T-helper 1 cell treated with Interleukin-12 subunit alpha and Interleukin-12 subunit beta and Interleukin-4 antibody, amounts not matched to agents 30 ng/mL and 1 ng/mL, for 36 hours (primary cell): ENCODE results near the gene TENM4. TPM values are rescaled to one million over a fixed set of nuclear protein-coding genes. Genes with fewer than 3 reads are reported as not detected.

ENCODE experiments used
- intact Hi-C: fragments of 100-400 bp; cut with micrococcal nuclease; formaldehyde crosslinking; loops from one replicate; pipeline ENCODE4 v1.15.1; 2024
- total RNA-seq: library from RNA; stranded (reverse); gene quantifications from 2 replicates; pipeline ENCODE4 v1.2.3, GENCODE V29; 2022

TENM4 gene
- total RNA-seq, 1 donor from 2014 or later = not detected

DNA sequence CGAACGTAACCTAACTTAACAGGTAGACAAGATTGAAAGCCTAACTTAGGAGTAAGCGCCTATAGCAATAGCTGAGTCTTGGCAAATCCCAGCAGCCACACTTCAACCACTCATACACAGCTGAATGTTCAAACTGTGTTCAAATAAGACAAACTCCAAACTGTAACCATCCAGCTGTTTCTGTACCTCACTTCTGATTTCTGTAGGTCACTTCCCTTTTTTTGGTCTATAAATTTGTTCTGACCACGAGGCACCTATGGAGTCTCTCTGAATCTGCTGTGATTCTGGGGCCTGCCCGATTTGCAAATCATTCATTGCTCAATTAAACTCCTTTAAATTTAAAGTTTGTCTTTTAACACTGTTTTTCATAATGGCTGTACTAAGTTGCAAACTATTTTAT lies 8.2 kb upstream of the TENM4 start:
- intact Hi-C loops = no loop called here

DNA sequence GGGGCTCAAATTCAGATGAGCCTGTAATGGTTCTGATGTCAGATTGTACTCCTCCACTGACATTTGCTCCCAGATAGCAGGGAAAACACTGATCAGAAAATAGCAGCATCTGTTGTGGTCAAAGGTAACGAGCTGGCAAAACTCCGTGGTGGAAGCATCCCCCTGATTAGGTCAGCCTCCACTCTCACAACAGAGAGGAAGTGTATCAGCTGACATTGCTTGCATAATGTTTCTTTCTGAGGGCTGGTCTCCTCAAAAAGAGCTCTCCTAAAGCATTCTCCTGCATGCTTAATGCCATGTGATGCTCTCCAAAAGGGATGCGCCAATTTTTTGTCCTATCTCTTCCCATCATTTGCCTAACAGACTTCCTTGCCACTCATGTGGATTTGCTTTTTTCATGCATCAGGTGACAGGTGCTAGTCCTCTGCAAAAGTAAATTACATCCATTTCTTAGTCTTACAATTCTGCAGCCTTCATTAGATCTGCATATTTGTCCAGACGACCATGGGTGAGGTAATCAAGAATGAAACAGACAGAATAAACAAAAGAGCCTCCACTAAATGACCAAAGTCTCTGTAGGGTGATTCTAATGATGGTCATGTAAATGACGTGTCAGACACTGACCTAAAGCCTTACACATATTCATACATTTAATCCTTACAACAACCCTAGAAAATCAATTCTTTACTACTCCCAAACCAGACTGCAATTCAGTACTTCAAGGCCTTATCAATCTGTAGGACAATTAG lies 6.4 kb upstream of the TENM4 start:
- intact Hi-C loops = no loop called here

DNA sequence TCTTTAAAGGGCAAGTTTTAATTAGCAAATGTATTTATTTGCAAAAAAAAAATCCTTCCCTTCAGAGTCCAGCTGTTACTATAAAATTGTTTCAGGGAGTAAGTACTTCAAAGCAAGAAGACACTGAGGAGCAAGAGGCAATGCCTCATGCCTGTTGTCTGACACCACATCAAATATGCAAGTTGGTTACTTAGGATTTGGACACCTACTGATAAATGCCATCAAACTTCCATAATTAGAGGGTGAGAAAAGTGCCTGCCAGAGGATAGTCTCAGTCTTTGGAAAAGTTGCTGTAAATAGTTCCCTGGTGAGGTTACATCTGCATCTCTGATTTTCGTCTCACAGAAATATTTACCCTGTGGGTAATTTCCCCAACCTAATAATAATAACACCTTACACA lies 4.1 kb upstream of the TENM4 start:
- intact Hi-C loops = no loop called here

DNA sequence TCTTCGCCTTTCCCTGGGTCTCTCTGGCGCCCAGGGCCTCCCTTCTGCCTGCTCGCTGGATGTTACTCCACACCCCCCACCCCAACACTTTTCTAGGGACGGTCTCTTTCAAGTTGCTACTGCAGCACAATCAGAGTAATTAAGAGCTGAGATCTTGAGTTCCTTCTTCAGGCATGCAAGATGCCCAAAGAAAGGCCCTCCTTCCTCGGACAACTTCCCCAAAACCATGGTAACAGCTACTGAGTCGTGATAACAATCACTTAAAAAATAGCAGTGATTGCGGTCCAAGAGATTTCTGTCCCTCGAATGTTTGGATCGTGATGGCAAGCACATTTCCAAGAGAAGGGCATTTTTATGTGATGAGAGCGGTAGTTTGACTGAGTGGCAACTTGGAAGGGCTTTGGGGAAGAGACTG lies 638 bp upstream of the TENM4 start:
- intact Hi-C loops = no loop called here

DNA sequence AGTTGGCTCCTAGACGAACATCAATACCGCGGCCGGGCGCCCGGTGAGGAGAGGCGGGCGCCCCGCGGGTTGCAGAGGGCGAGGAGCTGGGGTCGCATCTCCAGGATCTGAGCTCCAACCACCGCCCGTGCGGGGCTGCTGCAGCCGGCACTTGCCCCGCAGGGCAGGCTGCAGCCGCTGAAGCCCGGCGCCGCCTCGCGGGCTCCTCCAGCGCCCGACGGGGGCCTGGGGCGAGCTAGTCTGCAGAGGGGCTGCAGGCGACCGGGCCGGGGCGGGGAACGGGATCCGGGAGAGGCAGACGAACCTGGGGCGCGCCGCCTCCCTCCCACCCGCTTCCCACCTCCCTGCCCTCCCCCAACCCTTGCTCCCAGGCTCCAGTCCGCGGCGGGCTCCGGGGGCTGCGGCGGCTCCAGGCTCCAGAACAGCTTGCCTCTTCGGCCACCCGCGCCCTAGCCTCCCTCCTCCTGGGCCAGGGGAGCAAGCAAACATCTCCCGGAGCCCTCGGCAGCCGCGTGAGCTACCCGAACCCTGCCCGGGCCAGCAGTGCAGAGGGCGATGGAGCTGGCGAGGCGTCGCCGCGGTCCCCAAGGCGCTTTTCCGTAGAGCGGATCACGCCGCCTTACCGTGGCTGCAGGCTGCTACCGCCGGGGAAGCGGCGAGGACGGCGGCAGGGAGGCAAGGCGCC lies 802 bp downstream of the TENM4 start:
- intact Hi-C loops = no loop called here

DNA sequence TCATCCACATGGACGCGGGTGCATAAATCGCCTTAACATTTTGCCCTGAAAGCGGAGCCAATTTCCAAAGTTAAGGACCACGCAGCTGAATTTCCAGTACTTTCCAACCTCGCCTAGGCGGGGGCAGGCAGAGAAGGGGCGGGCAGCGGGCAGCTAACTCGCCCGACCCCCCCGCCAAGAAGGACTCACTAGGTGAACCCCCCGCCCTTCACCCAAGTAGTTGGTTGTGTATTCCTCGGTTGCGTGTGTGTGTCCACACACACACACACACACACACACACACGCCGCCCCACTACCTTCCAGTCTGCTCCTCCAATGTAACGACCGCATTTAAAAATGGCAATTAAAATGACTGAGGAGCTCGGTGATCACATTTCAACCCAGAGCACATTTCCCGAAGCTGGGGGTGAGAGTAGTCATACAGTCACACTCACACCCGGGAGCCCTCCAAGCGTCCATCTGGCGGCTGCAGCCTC lies 1.4 kb downstream of the TENM4 start:
- intact Hi-C loops = no loop called here

DNA sequence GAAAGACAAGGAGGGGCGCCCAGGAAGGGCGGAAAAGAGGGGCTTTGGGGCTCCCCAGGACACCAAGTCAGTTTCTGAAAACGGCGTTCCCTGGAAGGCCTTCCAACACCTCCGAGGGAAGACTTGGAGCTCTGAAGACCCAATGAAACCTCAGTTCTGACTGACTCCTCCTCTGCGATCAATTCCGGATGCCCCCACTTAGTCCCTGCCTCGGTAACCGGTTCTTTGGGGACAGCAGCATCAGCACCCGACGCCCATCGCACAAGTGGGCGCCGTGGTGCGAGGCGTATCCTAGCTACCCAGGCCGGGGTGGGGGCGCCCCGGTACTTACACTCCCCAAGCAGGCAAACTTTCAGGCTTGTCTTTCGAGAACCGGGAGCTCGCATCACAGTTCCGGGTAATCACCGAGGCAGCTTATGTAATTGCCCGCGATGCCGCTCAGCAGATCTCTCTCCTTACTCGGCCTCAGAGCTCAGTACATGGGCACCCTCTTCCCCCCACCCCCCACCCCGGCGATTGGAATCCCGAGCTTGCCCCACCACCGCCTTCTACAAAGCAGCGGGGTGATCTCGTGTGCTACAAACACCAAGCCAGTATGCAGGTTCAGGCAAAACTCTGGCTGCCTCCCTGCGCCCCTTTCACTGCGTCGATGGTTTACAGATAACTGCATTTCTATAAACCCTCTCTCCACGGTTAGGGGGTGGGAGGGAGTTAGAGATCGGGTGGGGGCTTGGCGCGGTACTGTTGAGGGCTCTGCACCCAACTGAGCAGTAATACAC lies 2.0 kb downstream of the TENM4 start:
- intact Hi-C loops = no loop called here

DNA sequence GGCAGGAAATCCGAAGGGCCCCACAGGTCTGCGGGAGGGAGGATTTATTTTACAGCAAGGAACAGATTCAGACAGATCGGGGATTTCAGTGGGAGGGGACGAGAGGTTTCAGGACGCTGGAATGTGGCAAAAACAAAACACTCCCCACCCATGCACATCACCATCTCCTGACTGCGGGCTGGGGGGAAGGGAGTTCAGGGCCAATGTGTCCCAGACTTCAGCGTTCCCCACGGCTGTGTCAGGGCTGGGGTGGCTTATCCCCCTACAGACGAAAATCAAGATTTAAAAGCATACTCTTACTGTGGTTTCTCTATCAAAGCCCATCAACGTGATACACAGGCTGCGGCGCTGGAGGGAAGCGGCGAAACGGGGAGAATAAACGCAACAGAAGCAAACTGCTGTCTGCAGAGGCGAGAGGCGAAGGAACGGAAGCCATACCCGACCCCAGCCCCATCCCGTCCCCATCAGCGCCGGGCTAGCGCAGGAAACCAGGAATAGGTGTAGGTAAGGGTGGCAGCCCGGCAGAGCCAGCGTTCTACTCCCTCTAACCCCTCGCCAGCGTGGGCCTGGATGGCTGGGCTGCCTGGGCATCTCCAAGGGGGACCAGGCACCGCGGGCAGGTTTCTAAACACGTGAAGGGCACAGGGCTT lies 2.7 kb downstream of the TENM4 start:
- intact Hi-C loops = no loop called here

DNA sequence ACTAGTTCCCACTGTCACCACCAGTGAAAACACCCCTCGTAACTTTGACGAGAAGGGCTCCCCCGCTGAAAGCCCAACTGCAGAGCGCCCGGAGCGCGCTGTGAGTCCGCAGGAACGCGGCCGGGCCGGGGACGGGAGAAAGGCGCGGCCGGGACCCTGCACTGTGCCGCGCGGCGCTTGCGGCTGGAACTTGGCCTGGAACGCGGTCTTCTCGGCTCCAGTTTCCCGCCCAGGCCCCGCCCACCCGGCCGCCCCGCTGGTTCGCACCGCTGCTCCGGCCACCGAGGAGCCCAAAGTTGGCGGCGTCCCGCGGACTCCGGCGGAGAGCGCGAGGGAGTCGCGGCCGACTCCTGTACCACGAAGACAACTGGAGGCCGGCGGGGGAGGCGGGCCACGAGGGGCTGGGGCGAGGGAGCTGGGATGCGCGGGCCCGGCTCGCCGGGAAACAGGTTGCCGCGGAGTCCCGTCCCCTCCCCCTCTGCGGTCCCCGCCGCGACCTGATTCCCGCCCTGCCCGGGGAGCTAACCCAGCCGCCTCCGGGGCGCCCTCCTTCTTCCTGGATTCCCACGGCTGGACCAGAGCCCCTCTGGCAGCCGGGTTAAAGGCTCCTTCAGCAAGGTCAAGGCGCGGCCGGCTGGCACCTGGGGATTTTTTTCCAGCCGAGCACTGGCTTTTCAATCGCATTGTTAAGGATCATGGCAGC lies 3.4 kb downstream of the TENM4 start:
- intact Hi-C loops = no loop called here

DNA sequence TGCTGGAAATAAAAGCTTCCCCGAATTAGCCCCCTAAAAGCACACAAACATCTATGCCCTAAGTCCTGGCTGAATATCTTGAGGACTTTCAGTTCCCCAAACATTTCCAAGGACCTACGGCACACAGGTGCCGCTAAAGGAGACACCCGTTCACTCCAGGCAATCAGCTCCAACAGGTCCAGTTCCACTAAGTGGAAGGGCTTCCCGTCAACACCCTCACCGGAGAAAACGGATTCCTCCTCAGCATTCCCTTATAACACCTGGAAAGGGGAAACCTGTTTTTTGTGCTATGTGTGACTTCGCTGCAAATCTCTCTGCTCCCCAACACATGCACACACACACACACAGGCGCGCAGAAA lies 3.9 kb downstream of the TENM4 start:
- intact Hi-C loops = no loop called here

DNA sequence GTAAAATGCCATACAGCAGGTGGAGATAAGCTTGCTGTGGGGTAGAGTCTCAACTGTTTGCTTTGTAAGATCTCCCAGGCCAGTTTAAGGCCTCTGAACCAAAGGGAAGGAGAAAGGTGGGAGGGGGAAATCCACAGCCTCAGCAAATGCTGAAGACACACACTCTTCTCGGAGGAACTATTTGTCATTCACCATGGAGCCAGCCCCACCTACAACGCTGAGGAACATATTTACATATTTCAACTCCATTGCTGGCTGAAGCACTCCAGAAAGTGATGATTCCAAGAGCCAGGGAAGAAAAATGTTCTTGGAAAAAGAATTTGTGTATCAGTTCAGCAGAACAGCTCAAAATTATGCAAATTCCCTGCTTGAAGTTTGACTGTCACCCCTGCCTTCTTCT lies 6.5 kb downstream of the TENM4 start:
- intact Hi-C loops = no loop called here

DNA sequence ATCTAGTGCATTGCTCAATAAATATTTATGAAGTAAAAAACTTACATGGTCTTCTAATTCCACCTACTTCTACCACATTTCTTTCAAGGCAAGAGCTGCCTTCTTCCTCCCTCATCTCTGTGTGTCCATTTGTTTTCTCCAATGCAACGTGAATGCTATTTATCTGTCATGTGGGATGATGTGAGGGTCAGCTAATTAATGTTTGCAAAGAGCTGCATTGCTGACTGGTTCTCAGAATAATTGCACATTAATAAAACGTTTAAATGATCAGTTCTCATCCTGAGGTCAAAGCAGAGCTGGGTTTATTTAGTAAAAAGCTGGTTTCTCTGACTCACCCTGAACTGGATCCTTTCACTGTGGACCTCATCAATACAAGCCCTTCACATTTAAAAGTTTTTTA lies 8.7 kb downstream of the TENM4 start:
- intact Hi-C loops = no loop called here

DNA sequence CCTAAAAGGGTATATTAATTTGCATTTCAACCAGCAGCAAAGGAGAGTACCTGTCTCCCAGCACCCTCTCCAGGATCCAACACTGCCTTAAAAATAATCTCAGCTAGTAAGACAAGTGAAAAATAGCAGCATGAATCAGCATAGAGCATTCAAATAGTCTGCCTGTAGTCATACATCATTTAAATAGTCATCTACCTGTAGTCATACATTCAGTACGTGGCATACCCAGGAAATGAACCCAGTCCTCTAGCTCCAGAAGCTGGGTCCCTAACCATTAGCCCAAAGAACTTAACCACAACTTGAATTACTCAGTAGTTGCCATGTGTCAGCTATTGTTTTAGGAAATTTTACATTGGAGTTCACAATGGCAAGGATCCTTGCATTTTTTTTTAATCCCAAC lies 9.3 kb downstream of the TENM4 start:
- intact Hi-C loops = no loop called here

DNA sequence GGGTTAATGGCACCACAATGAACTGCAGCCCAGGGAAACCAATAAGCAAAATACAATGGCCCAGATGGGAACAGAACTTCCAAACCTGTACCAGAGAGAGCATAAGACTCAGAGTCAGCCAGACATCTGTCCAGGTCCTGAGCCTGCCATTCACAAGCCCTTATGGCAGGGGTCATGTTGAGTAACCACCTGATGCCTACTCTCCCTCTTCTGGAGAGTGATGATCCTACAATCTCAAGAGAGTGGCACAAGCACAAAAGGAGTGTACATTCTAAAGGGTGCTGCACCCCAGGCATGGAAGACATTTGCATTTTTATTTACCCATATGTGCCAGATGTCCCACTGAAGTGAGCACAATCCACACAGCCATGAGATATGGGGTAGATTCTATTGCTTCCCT lies 10.6 kb downstream of the TENM4 start:
- intact Hi-C loops = no loop called here

DNA sequence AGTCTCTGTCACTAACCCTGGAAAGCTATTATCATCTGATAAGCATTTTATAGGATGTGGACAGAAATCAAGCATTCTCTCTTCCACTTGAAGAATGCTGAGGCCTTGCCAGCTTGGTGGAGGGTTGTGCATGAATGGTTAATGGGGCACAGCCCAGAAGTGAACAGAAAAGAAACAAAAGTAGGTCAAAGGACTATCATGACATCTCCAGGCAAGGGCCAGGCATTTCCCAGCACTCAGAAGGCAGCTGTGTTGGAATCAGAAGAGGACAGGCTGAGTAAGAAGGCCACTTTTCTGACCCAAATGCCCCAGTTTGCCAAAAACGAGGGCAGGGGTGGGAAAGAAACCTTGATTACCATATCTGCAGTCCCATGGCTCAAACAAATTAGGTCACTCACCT lies 12.4 kb downstream of the TENM4 start:
- intact Hi-C loops = no loop called here

DNA sequence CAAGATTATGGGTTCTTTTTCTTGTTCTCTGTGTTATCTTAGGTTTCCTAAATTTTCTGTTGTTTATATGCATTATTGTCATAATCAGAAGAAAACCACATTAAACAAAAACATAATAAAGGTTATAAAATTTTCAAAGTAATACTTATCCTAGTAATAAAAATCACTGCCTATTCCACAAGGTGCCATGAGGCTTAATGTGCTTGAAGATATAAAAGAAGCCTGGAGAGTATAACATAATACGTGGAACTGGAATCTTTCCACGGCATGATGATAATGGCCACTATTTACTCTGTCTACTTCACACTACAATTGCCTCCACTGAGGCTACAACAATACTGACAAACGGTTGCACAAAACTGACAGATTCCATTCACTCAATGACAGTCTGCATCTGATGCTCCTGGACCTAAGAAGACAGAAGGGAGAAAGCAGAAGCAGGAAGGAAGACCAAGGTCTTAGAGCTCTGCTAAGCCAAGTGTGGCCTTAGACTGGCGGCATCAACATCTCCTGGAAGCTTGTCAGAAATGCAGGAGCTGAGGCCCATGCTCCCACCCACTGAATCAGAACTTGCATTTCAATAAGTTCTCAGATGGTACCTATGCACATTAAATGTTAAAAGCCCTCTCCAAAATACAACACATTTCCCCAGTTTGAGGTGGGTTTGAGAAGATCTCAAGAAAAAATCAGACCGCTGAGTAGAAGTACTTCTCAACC lies 13.1 kb downstream of the TENM4 start:
- intact Hi-C loops = no loop called here

DNA sequence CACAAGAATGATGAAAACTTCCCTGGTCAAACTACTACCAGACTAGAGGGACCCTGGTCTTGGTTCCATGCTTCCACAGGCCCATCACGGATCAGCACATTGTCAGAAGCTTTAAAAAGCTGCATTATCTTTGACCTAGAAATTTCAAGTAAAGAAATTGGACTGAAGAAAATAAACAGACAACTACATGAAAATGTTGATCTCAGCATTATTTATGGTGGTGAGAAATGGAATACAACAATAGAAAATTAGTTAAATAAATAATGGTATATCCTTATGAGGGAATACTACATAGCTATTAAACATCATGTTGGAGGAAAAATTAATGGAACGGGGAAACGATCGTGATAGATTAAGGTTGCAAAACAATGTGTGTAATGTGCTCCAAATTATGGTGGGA lies 13.7 kb downstream of the TENM4 start:
- intact Hi-C loops = no loop called here

DNA sequence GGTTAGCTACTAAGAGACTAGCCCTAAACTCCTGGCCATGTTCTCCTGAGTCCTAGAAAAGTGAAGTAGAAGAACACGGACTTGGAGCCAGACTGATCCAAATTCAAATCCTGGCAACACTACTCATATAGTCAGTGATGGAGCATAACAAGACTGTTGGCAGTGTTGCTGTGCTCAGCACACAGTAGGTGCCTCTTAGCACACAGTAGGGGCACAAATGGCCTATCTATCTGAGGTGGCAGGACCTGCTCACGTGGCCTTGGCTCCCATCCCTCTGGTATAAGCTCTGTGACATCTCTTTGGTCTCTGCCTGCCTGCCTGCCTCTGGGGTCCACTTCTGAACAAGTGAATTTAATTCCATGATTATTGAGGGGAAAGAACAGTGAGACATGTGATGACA lies 15.4 kb downstream of the TENM4 start:
- intact Hi-C loops = no loop called here

DNA sequence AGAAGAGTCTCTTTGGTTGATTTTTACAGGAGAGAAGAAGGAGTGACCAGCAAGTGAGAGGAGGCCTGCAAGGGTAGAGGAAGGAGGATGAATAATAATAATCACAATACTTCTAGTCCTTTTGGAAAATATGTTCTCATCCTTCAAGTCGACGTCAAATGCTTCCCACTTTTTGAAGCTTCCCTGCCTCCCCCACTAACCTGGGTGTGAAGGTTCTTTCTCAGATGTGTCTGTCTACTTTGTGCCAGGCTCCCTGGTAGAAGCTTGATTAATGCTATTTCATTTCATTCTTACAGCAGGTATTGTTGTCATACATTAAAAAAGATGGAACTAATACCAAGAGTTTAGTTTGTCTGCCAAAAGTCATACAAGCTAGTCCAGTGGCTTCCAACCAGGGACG lies 17.1 kb downstream of the TENM4 start:
- intact Hi-C loops = no loop called here

DNA sequence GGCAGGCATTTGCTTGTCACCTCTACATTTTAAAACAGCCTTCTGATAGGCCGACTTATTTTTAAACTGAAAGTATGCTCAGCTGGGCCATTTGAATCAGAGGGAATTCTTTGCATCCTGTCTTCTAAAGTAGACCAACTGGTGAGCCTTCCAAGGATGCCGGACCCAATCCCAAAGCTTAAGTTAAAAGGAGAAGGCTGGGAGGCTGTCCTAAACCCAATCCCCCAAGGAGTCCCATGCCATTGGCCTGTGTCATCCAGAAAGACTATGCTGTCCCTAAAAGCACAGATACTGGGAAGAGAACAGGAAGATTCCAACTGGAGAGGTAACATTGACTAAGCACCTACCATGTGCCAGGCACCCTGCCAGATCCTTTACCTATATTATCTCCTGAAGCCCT lies 18.0 kb downstream of the TENM4 start:
- intact Hi-C loops = no loop called here

DNA sequence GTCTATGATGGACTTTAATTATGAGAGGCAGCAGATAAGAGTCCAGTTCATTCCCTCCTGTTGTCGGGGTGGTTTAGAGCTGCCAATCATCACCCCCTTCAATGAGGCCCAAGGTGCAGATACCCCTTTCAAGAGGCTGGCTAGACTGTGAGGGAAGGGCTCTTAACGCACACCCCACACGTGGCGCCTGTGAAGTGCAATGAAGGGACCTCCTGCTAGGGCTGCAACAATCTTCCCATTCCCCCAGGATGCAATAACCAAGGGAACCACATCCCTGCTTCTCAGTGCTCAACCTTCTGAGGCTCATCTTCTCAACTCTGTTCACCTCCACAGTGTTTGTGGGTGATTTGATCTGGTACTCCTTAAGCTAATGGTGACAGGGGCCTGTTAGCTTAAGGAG lies 19.0 kb downstream of the TENM4 start:
- intact Hi-C loops = no loop called here
